ENCODE data around the gene NLGN3. TPM values are rescaled to one million over a fixed set of nuclear protein-coding genes. Genes with fewer than 3 reads are reported as not detected.

Gene NLGN3
- total and polyA plus RNA-seq, 3 donors from 2014 or later, result 7.6 to 8.9 (median 8.2) TPM

DNA sequence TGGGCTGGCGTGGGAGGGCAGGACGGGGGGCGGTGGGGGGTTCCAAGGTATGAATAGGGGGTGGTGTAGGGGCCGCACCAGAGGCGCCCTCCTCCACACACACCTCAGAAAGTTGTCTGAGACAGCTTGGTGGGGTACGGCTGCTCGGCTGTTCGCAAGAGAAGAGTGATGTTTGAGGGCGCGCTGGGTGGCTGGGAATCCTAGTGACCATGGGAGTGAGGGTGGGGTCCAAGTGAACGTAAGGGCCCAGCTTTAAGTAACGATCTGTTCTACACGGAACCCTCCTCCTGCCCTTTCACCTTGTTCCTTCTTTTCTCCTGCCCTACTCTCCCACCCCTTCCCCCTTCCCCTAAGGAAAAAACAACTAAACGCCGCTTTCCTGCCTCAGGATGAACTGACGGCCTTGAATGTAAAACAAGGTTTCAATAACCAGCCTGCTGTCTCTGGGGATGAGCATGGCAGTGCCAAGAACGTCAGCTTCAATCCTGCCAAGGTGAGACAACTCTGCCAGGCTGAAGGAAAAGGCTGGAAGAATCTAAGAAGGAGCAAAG is 25.6 kb upstream of the NLGN3 start:
- Histone ChIP-seq H3K27me3 (no peaks in the 10 kb centered on the region), H3K36me3 (ENCODE audit: low read depth, missing control alignments) (no peaks in the 10 kb centered on the region), H3K27ac (peak overlapping the region; percentile 90 to 91), H3K4me1 (no peaks in the 10 kb centered on the region), H3K9me3 (no peaks in the 10 kb centered on the region), H3K4me3 (peak overlapping the region; percentile 66 to 75)
- no peak for DNase-seq
- intact Hi-C loops (cut with DNase I; ENCODE audit: low total_unique reads), result no loop called here
- 0 to 1% methylated on average over 6 to 16 of the region's 17 CpGs for WGBS, 2 donors
- TF ChIP-seq POLR2A (IDR thresholded peaks at IDR 0.05), result no peak
- TF ChIP-seq, protein P1, sequence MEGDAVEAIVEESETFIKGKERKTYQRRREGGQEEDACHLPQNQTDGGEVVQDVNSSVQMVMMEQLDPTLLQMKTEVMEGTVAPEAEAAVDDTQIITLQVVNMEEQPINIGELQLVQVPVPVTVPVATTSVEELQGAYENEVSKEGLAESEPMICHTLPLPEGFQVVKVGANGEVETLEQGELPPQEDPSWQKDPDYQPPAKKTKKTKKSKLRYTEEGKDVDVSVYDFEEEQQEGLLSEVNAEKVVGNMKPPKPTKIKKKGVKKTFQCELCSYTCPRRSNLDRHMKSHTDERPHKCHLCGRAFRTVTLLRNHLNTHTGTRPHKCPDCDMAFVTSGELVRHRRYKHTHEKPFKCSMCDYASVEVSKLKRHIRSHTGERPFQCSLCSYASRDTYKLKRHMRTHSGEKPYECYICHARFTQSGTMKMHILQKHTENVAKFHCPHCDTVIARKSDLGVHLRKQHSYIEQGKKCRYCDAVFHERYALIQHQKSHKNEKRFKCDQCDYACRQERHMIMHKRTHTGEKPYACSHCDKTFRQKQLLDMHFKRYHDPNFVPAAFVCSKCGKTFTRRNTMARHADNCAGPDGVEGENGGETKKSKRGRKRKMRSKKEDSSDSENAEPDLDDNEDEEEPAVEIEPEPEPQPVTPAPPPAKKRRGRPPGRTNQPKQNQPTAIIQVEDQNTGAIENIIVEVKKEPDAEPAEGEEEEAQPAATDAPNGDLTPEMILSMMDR (IDR thresholded peaks at IDR 0.05), result no peak

DNA sequence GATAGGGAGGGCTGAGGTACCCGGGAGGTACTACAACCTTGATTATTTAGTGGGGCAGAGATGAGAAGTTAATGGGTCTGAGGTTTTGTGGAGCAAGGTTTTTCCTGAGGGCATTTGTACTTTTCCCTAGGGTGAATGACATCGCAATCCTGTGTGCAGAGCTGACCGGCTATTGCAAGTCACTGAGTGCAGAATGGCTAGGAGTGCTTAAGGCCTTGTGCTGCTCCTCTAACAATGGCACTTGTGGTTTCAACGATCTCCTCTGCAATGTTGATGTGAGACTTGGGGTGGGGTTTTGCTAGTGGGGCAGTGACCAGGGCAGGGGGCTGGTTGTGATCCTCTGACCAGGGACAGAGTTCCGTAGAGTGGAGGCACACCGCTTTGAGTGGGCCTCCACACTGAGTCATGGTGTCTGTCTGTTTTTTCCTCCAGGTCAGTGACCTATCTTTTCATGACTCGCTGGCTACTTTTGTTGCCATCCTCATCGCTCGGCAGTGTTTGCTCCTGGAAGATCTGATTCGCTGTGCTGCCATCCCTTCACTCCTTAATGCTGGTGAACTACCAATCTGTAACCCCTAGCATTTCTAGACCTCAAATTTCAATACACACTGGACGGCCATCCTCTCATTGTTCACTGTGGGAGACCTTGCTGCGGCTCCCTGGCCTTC is 16.3 kb upstream of the NLGN3 start:
- H3K4me3 ChIP-seq, result no peak overlapping the region
- no peaks in the 10 kb centered on the region for H3K36me3 ChIP-seq (ENCODE audit: low read depth, missing control alignments)
- no peaks in the 10 kb centered on the region for H3K9me3 ChIP-seq
- no peak for TF ChIP-seq POLR2A (IDR thresholded peaks at IDR 0.05)
- TF ChIP-seq, protein P1 (IDR thresholded peaks at IDR 0.05), result no peak
- DNase-seq, result peak; percentile 54
- intact Hi-C loops (cut with DNase I; ENCODE audit: low total_unique reads), result no loop called here
- no peaks in the 10 kb centered on the region for H3K27me3 ChIP-seq
- WGBS, 2 donors, result 52 to 59% methylated on average over 5 to 11 of the region's 12 CpGs
- peaks cover 6% of the 10 kb centered on the region for H3K4me1 ChIP-seq
- no peak overlapping the region for H3K27ac ChIP-seq

DNA sequence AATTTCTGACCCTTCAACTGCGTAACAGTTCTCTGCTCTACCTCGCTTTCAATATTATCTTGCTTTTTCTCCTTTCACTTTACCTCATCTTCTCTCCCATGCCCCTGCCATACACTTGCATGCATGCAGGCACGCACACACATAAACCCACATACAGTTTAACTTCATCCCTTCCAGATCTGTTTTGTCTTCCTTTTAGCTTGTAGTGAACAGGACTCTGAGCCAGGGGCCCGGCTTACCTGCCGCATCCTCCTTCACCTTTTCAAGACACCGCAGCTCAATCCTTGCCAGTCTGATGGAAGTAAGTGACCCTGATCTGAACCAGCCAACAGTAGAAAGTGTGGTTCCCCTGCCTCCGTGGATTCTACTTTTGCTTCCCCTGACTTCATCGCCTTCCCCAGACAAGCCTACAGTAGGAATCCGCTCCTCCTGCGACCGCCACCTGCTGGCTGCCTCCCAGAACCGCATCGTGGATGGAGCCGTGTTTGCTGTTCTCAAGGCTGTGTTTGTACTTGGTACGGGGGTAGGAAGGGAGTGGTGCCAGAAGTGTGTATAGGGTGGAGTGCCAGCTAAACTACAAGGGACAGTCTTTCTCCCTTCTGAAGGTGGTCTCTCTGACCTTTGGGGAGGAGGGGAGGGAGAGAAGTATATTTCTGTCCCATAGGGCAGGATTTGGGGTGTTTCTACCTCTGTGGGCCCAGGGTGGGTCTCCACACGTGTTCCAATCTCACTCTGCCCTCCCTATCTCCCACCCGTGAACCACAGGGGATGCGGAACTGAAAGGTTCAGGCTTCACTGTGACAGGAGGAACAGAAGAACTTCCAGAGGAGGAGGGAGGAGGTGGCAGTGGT is 15.5 kb upstream of the NLGN3 start:
- peak overlapping the region in 1 of 2 donors; percentile 36 for H3K27ac ChIP-seq
- TF ChIP-seq POLR2A (IDR thresholded peaks at IDR 0.05), result no peak
- TF ChIP-seq, protein P1 (IDR thresholded peaks at IDR 0.05), result peak; percentile 32 to 59 (median 50)
- peaks cover 6% of the 10 kb centered on the region for H3K4me1 ChIP-seq
- H3K27me3 ChIP-seq, result no peaks in the 10 kb centered on the region
- WGBS, 2 donors, result 30 to 69% methylated on average over 6 to 18 of the region's 18 CpGs
- H3K36me3 ChIP-seq (ENCODE audit: low read depth, missing control alignments), result no peaks in the 10 kb centered on the region
- DNase-seq, result peak; percentile 68
- intact Hi-C loops (cut with DNase I; ENCODE audit: low total_unique reads), result no loop called here
- no peak overlapping the region for H3K4me3 ChIP-seq
- H3K9me3 ChIP-seq, result no peaks in the 10 kb centered on the region

DNA sequence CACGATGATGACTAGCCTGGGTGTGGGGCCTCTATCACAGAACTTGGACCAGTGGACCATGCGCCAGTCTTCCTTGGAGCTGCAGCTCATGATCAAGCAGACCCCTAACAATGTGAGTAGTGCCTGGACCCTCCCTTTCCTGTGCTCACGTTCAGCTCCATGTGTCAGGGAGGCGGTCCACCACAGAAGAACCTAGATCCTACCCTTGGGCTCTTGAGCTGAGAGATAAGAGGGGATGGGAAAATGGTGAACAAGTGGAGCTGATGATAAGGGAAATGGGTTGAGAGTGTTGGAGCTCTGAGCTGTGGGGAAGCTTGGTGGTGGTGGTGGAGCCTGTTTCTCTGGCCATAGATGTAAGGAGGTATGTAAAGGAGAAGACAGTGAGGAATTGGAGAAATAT is 13.1 kb upstream of the NLGN3 start:
- no peaks in the 10 kb centered on the region for H3K27me3 ChIP-seq
- no peak for DNase-seq
- H3K4me1 ChIP-seq, result peaks cover 6% of the 10 kb centered on the region
- H3K4me3 ChIP-seq, result no peak overlapping the region
- H3K36me3 ChIP-seq (ENCODE audit: low read depth, missing control alignments), result no peaks in the 10 kb centered on the region
- no peaks in the 10 kb centered on the region for H3K9me3 ChIP-seq
- intact Hi-C loops (cut with DNase I; ENCODE audit: low total_unique reads), result no loop called here
- no peak overlapping the region for H3K27ac ChIP-seq
- WGBS, 2 donors, result 73 to 94% methylated on average over 3 of the region's 4 CpGs
- TF ChIP-seq POLR2A (IDR thresholded peaks at IDR 0.05), result no peak
- TF ChIP-seq, protein P1 (IDR thresholded peaks at IDR 0.05), result no peak

All from testis (tissue), 3 donors.